GM19455 (cell line): ENCODE results near the gene TRIM54.

Experiments
- ATAC-seq: cut with Tn5 transposase; IDR thresholded peaks from one replicate; pipeline ENCODE4 v1.9.1; 2021; ENCODE audit not compliant: unreplicated experiment

The TRIM54 gene, protein sequence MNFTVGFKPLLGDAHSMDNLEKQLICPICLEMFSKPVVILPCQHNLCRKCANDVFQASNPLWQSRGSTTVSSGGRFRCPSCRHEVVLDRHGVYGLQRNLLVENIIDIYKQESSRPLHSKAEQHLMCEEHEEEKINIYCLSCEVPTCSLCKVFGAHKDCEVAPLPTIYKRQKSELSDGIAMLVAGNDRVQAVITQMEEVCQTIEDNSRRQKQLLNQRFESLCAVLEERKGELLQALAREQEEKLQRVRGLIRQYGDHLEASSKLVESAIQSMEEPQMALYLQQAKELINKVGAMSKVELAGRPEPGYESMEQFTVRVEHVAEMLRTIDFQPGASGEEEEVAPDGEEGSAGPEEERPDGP

GRCh38 chr2:27281855-27282559 lies at the start of gene TRIM54:
TRIM54 (plus strand) TSS chr2:27282429; CDS start chr2:27282732, 303 bp downstream.
- no peak for ATAC-seq

- no peak for ATAC-seq
Measured at GRCh38 chr2:27233341-27233740, 48.9 kb upstream of the TRIM54 start.

GRCh38 chr2:27236136-27236535 lies 46.1 kb upstream of the TRIM54 start:
- no peak for ATAC-seq

GRCh38 chr2:27236626-27237025 lies 45.6 kb upstream of the TRIM54 start:
- no peak for ATAC-seq

- no peak for ATAC-seq
Measured at GRCh38 chr2:27237341-27237945, 44.8 kb upstream of the TRIM54 start.

DNA sequence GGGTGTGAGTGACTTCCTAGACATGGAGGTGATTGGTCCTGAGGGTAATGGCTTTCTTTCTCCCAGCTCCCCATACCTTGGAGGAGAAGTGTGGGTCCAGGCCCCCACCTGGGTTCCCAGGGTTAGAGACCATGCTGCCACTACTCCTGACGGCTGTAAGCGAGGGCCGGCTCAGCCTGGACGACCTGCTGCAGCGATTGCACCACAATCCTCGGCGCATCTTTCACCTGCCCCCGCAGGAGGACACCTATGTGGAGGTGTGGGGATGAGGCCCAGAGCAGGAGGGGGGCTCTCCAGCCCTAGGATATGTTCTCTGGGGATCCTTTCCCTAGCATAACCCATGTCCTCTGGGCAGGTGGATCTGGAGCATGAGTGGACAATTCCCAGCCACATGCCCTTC lies 43.3 kb upstream of the TRIM54 start:
- ATAC-seq, result no peak

DNA sequence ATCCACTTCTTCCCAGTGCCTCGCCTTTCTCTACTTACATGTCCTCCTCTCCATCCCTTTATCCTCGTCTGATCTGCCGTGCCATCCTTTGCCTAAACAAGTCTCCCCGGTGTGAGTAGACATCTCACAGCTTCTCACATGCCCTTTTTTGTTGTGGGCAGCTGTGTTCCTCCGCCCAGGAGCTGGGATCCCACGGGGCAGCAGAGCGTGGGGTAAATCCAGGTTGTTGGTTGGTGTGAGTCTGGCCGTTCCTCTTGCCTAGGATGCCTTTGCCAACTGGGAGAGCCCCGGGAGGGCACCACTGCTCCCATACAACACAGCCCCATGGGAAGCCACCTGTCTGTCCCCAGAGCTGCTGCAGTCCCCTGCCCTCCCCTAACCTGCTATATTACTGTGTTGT lies 41.8 kb upstream of the TRIM54 start:
- ATAC-seq, result no peak

DNA sequence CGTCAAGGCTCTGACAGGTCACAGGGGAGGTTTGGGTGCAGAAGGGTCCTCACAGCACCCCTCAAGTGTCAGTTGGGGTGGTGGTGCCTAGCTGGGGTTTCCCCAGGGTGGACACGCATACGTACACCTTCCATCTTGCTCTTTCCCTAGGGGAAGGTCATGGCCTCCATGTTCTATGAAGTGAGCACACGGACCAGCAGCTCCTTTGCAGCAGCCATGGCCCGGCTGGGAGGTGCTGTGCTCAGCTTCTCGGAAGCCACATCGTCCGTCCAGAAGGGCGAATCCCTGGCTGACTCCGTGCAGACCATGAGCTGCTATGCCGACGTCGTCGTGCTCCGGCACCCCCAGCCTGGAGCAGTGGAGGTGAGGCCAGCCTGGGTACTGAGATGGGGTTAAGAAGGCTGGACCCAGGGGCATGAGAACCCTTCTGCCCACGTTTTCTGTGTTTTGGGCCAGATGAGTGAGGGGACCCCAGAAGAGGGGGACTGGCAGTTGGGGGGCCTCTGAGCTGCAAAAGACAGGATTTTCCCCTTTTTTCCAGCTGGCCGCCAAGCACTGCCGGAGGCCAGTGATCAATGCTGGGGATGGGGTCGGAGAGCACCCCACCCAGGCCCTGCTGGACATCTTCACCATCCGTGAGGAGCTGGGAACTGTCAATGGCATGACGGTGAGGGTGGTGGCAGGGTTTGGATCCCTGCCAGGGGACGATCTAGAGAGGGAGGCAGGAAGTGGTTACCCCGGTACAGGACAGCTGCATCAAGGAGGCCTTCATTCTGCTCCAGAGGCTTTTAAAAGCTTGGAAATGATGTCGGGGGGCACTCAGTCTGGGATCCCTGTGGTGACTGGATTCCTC lies 40.2 kb upstream of the TRIM54 start:
- no peak for ATAC-seq

- no peak for ATAC-seq
Measured at GRCh38 chr2:27242614-27242951, 39.6 kb upstream of the TRIM54 start.

GRCh38 chr2:27243391-27244130 lies 38.7 kb upstream of the TRIM54 start:
- ATAC-seq, result no peak

GRCh38 chr2:27245116-27245515 lies 37.1 kb upstream of the TRIM54 start:
- no peak for ATAC-seq

DNA sequence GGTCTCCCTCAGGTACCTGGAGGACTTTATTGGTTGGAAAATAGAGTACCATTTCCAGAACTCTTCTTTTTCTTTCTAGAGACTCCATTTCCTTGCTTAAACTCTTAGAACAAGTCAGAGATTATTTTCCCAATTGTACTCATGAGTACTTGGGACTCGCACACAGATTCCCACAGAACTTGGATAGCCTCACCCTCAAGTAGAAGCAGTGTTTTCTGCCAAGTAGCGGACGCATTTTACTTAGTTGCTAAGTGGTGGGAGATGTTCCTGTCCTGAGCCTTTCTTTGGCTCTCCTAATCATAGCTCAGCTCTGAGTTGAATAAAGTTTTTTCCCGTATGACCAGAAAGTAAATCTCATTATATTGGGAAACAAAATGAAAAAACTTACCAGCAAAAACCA lies 36.6 kb upstream of the TRIM54 start:
- ATAC-seq, result no peak

DNA sequence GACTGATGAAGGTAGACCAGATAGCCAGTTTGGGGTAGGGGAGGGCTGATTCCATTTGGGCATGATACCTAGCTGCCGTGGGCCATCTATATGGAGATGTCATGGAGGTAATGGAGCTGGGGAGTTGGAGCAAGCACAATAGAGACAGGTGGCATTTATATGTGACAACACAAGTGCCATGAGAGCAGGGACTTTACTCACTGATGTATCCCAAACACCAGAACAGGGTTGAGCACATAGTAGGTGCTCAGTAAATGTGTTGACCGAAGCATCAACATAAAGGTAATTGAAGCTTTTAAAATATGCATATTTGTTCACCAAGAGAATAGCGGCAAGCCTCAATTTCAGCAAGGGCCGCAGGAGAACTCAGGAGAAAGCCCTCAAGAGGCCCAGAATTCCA lies 34.3 kb upstream of the TRIM54 start:
- no peak for ATAC-seq

DNA sequence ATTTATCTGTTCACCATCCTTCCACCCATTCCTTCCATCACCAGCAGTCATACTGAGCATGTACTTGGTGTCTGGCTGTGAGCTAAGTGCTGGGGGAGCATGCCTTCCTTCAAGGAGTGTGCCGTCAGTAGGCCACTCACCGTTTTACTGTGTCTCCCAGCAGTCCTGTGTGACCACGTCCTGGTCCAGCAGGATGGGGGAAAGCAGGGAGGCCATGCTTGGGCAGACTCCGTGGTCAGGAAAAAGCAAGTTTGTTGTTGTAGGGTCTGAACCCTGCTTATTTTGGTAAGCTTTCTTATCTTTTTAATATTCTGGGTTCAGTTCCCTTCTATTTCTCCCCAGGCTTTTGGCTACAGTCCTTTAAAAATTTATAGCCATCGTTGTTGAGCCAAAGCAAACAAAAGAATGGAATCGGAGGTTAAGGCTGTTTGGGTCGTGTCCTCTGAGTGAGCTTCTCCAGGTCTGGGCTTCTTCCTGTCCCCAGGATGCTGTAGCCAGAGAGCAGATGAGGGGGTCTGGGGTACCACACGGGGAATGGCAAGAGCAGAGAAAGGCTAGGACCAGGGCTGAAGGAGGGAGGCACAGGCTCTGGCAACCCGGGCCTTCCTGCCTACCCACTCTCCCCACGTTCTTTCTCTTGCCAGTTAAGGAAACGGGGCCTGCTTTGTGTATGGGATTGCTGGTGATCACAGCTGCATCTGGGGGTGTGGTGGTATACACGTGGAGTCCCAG lies 32.9 kb upstream of the TRIM54 start:
- no peak for ATAC-seq

- no peak for ATAC-seq
Measured at GRCh38 chr2:27249891-27250651, 32.2 kb upstream of the TRIM54 start.

DNA sequence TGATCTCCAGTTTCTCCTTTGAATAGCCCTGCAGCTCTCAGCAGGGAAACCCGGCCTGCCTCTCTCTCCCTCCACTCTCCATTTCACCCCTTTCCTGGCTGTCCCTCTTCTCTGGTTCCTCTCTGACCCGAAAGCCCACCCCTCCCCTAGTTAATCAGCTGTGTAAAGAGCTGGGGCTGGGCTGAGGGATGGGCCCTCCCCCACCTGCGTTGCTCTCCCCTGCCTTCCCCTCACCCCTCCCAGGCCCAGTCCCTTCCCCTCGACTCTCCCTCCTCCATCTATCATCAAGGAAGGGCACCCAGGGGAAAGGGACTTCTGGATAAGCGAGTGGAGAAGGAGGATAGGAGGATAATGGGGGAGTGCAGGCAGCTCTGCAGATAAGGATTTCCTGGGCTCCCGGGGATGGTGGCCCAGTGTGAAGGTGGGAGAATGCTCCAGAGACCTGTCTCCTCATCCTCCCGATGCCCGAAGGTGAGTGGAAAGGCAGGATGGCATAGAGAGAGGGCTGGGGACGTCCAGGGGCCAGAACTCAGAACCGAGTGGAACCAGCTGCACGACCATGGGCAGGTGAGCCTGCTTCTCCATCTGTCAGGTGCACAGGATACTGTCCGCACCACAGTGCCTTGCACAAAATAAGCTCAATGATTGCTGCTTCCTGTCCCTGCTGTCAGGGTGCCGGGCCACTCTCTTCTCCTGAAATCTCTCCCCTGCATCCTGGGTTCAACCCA lies 31.4 kb upstream of the TRIM54 start:
- ATAC-seq, result no peak

GRCh38 chr2:27251766-27252165 lies 30.5 kb upstream of the TRIM54 start:
- ATAC-seq, result no peak

DNA sequence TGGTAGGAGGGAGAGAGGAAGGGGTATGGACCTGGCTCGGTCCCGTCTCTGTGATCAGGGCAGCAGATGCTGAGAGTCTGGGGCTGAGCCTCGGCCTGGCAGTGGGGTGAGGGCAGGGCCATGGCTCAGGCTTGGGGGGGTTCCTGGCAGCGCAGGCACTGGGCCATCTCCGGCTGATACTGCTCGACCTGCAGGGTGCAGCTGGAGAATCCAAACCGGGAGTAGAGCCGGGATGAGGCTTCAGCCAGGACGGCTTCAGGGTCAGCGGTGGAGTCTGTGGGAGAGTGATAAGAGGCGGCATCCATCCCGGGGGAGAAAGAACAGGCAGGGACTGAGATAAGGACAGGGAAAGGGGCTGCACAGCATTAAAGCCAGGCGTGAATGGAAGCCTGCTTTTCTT lies 27.0 kb upstream of the TRIM54 start:
- no peak for ATAC-seq

DNA sequence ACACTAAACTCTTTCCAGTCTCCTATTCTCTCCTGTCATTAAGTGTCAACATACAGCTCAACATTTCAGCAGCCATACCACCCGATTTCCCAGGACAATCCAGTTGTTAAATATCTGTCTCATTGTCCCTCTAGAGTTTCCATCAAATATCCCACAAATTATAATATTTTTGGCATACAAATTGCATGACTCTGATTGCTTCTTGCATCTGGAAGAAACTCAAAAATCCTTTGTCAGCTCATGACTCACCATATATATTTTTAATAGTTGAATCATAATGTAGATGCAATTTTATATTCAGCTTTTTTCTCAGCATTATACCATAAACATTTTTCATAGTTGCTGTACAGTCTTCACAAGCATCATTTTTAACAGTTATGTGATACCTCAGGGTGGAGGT lies 26.6 kb upstream of the TRIM54 start:
- ATAC-seq, result no peak
